Esophagus muscularis mucosa (tissue), 4 donors: Measurements from ENCODE around the gene ZNF350. TPM values are rescaled to one million over a fixed set of nuclear protein-coding genes. Genes with fewer than 3 reads are reported as not detected.
"Not testable (repeated sequence)": the region's sequence is repeated elsewhere in the genome, so short reads cannot be mapped to it uniquely, and the experiment has no call there.

Experiments
- DNase-seq: peaks from one replicate; pipeline ENCODE4 v3.0.0-alpha.2; 2017; ENCODE audit errors: extremely low spot score
- H3K27ac ChIP-seq, 4 donors: fragments of 200-600 bp; sonication (generic); replicated peaks in 1 of 4; 1 replicate in 3 of 4; 2 replicates in 1 of 4; pipeline ENCODE4 v1.5.1; 2016 to 2019; ENCODE audit warnings: mild to moderate bottlenecking in 1 of 4
- H3K27me3 ChIP-seq, 4 donors: fragments of 200-600 bp; sonication (generic); one replicate each; pipeline versions ENCODE4 v1.5.1 to v1.6.0; 2016 to 2019
- H3K36me3 ChIP-seq, 4 donors: fragments of 200-600 bp; sonication (generic); one replicate each; pipeline ENCODE4 v1.5.1; 2016 to 2019
- H3K4me1 ChIP-seq, 4 donors: fragments of 200-600 bp; sonication (generic); one replicate each; pipeline ENCODE4 v1.5.1; 2016 to 2019
- H3K4me3 ChIP-seq, 4 donors: fragments of 200-600 bp; sonication (generic); 1 replicate in 2 of 4; 2 replicates in 2 of 4; pipeline ENCODE4 v1.5.1; 2016 to 2019; ENCODE audit warnings: mild to moderate bottlenecking in 4 of 4, moderate library complexity in 1 of 4
- H3K9me3 ChIP-seq, 4 donors: fragments of 200-600 bp; sonication (generic); 1 replicate in 3 of 4; 2 replicates in 1 of 4; pipeline ENCODE4 v1.5.1; 2016 to 2019
- EP300 ChIP-seq: sonication (generic); formaldehyde crosslinking; IDR thresholded peaks from one replicate; pipeline ENCODE4 v1.6.1; 2017; ENCODE audit warnings: antibody characterized with exemption
- POLR2A ChIP-seq: fragments of 450-650 bp; IDR thresholded peaks from one replicate; pipeline ENCODE4 v1.6.1; 2017; ENCODE audit warnings: antibody characterized with exemption, moderate library complexity, mild to moderate bottlenecking, low read depth
- POLR2AphosphoS5 ChIP-seq, 2 donors: sonication (generic); formaldehyde crosslinking; IDR thresholded peaks; one replicate each; pipeline ENCODE4 v1.6.1; 2017; ENCODE audit warnings: antibody characterized with exemption in 2 of 2
- WGBS: methylation state at CpG from one replicate; pipeline ENCODE4 v1.1.5; 2018; 5-methylcytosine and 5-hydroxymethylcytosine counted together
- intact Hi-C: fragments of 100-400 bp; cut with DNase I; formaldehyde crosslinking; loops from one replicate; pipeline ENCODE4 v1.15.1; 2023
- total RNA-seq, 4 donors: library from RNA; depleted of rRNA; stranded (reverse); fragments of >200 nt; gene quantifications; one replicate each; pipeline versions ENCODE4 v1.1.0 to v1.2.1, GENCODE V29; 2016
- TF ChIP-seq, protein P1 (sequence below), 3 experiments: fragments of 200-600 bp in 2 of 3; fragments of 450-650 bp in 1 of 3; sonication (generic) in 2 of 3; IDR thresholded peaks; one replicate each; pipeline ENCODE4 v1.5.1; 2017 to 2019; ENCODE audit warnings: antibody characterized with exemption in 3 of 3, mild to moderate bottlenecking in 2 of 3, moderate library complexity in 1 of 3

Gene ZNF350
- total RNA-seq, 4 donors from 2014 or later, result 9.2 to 14.6 (median 12.7) TPM

DNA sequence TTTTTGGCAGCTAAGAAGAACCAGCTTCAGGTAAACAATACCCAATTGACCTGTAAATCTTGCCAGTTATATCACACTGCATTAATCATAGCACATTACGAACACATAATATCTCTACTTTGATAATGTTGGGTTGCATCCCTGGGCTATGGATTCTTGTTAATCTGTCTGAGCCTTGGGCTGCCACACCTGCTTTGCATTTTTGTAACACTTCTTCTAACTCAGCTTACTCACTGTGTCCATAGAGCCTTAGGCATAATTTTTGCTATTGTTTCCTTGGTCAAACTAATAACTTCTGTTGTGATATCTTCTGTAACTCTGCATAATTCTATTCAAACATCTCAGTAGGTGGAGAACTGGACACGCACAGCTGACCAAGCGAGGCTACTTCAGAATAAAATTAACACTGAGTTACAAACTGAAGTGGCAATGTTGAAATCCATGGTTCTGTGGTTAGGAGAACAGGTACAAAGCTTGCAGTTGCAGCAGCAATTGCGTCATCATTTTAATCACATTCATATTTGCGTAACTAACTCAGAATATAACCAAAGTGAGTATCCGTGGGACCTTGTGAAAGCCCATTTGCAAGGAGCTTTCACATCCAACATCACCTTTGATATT is 6.4 kb downstream of the ZNF350 start:
- H3K4me3 ChIP-seq, result no peak overlapping the region
- peaks cover 0 to 81% (median 57%) of the 10 kb centered on the region in 4 donors for H3K9me3 ChIP-seq
- H3K27ac ChIP-seq, result no peak overlapping the region
- no peak for TF ChIP-seq POLR2A
- TF ChIP-seq, protein P1, sequence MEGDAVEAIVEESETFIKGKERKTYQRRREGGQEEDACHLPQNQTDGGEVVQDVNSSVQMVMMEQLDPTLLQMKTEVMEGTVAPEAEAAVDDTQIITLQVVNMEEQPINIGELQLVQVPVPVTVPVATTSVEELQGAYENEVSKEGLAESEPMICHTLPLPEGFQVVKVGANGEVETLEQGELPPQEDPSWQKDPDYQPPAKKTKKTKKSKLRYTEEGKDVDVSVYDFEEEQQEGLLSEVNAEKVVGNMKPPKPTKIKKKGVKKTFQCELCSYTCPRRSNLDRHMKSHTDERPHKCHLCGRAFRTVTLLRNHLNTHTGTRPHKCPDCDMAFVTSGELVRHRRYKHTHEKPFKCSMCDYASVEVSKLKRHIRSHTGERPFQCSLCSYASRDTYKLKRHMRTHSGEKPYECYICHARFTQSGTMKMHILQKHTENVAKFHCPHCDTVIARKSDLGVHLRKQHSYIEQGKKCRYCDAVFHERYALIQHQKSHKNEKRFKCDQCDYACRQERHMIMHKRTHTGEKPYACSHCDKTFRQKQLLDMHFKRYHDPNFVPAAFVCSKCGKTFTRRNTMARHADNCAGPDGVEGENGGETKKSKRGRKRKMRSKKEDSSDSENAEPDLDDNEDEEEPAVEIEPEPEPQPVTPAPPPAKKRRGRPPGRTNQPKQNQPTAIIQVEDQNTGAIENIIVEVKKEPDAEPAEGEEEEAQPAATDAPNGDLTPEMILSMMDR (IDR thresholded peaks at IDR 0.05), result no peak
- TF ChIP-seq EP300, result no peak
- TF ChIP-seq POLR2AphosphoS5 (IDR thresholded peaks at IDR 0.05), result no peak
- no peaks in the 10 kb centered on the region for H3K27me3 ChIP-seq
- intact Hi-C loops, result no loop called here
- no peak for DNase-seq
- peaks cover 9 to 72% (median 24%) of the 10 kb centered on the region in 4 donors for H3K36me3 ChIP-seq
- peaks cover 3 to 8% (median 5%) of the 10 kb centered on the region in 4 donors for H3K4me1 ChIP-seq
- WGBS, result 91% methylated on average over 6 of the region's 6 CpGs

DNA sequence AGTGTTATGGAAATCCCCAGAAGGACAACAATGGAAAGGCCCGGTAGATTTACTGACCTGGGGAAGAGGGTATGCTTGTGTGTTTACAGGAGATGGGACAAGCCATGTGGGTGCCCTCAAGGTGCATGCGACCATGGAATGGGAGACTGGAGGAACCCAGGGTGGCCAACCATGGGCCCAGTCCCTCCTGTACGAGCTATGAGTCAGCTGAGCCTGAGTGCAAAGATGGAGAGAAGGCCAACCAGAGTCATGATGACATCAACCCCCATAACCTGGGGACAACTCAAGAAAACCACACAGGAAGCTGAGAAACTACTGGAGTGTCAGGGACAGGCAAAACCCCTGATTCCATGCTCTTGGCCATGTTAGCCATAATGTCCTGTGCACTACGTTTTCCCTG is 7.8 kb downstream of the ZNF350 start:
- H3K9me3 ChIP-seq, result peaks cover 2 to 88% (median 66%) of the 10 kb centered on the region in 4 donors

DNA sequence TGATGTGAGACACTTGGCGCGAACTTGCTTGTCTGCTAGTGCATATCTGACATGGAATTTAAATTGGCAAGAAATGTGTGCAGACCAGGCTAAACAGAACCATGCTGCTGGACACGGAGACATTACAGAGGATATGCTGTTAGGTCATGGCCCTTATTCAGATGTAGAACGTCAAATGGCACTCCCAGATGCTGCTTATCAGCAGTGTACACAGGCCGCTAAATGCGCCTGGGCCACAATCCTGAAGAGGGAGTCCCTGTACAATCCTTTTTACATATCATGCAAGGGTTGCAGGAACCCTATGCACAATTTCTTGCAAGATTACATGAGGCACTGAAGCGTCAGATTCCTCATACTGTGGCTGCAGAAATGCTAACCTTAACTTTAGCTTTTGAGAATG is 9.3 kb downstream of the ZNF350 start:
- DNase-seq, result no peak
- Histone ChIP-seq H3K4me3 (no peak overlapping the region), H3K4me1 (no peaks in the 10 kb centered on the region), H3K27me3 (no peaks in the 10 kb centered on the region), H3K27ac (no peak overlapping the region), H3K36me3 (peaks cover 35 to 87% (median 48%) of the 10 kb centered on the region in 4 donors), H3K9me3 (peaks cover 10 to 94% (median 77%) of the 10 kb centered on the region in 4 donors)
- intact Hi-C loops, result no loop called here
- 95% methylated on average over 6 of the region's 7 CpGs for WGBS
- no peak for TF ChIP-seq POLR2A
- no peak for TF ChIP-seq POLR2AphosphoS5 (IDR thresholded peaks at IDR 0.05)
- TF ChIP-seq EP300, result no peak
- TF ChIP-seq, protein P1 (IDR thresholded peaks at IDR 0.05), result no peak

More for the DNA sequence above, 7.8 kb downstream of the ZNF350 start:
- TF ChIP-seq POLR2A, result no peak
- TF ChIP-seq EP300, result no peak
- TF ChIP-seq, protein P1 (IDR thresholded peaks at IDR 0.05), result no peak
- no peak for TF ChIP-seq POLR2AphosphoS5 (IDR thresholded peaks at IDR 0.05)
- peaks cover 0 to 4% (median 0%) of the 10 kb centered on the region in 4 donors for H3K4me1 ChIP-seq
- H3K36me3 ChIP-seq, result peaks cover 20 to 83% (median 33%) of the 10 kb centered on the region in 4 donors
- H3K4me3 ChIP-seq, result no peak overlapping the region
- DNase-seq, result no peak
- 100% methylated on average over 4 of the region's 4 CpGs for WGBS
- no peak overlapping the region for H3K27ac ChIP-seq
- no peaks in the 10 kb centered on the region for H3K27me3 ChIP-seq
- intact Hi-C loops, result no loop called here

- Histone ChIP-seq H3K4me3 (no peak overlapping the region), H3K27ac (no peak overlapping the region), H3K27me3 (no peaks in the 10 kb centered on the region), H3K4me1 (no peaks in the 10 kb centered on the region), H3K36me3 (peaks cover 40 to 92% (median 53%) of the 10 kb centered on the region in 4 donors), H3K9me3 (peaks cover 15 to 95% (median 81%) of the 10 kb centered on the region in 4 donors)
- no peak for DNase-seq
- no peak for TF ChIP-seq EP300
- no peak for TF ChIP-seq POLR2A
- TF ChIP-seq, protein P1 (IDR thresholded peaks at IDR 0.05), result no peak
- TF ChIP-seq POLR2AphosphoS5 (IDR thresholded peaks at IDR 0.05), result no peak
- 93% methylated on average over 3 of the region's 3 CpGs for WGBS
- intact Hi-C loops, result no loop called here
These were observed 9.8 kb downstream of the ZNF350 start for GRCh38 chr19:51976852-51977251.

- DNase-seq, H3K4me1 ChIP-seq, H3K27ac ChIP-seq, H3K27me3 ChIP-seq, intact Hi-C loops, H3K4me3 ChIP-seq: not testable (repeated sequence)
- Histone ChIP-seq H3K36me3 (peaks cover 47 to 93% (median 57%) of the 10 kb centered on the region in 4 donors), H3K9me3 (peaks cover 19 to 98% (median 89%) of the 10 kb centered on the region in 4 donors)
- WGBS, result 97% methylated on average over 17 of the region's 17 CpGs
These were observed 10.9 kb downstream of the ZNF350 start for GRCh38 chr19:51975787-51976186.
